Muscle layer of duodenum (tissue), 2 donors: ENCODE results near the gene LRGUK.

Source experiments
- H3K27ac ChIP-seq: one replicate; pipeline ENCODE4 v1.7.0; 2013; ENCODE audit warnings: mild to moderate bottlenecking, low read length
- H3K27me3 ChIP-seq: one replicate; pipeline ENCODE4 v1.7.0; 2013; ENCODE audit warnings: low read depth, mild to moderate bottlenecking, control low read depth, low read length
- H3K36me3 ChIP-seq, 2 donors: one replicate each; pipeline ENCODE4 v1.7.0; 2013; ENCODE audit warnings: low read length in 2 of 2, control low read depth in 1 of 2, mild to moderate bottlenecking in 1 of 2; ENCODE audit not compliant: insufficient read depth in 2 of 2, control insufficient read depth in 1 of 2
- H3K4me1 ChIP-seq, 2 donors: one replicate each; pipeline ENCODE4 v1.7.0; 2013; ENCODE audit warnings: low read length in 2 of 2, mild to moderate bottlenecking in 2 of 2, control low read depth in 1 of 2, moderate library complexity in 1 of 2; ENCODE audit not compliant: insufficient read depth in 2 of 2, control insufficient read depth in 1 of 2
- H3K4me3 ChIP-seq, 2 donors: one replicate each; pipeline ENCODE4 v1.7.0; 2013; ENCODE audit warnings: low read length in 2 of 2, low read depth in 1 of 2, mild to moderate bottlenecking in 1 of 2
- H3K9me3 ChIP-seq, 2 donors: one replicate each; pipeline ENCODE4 v1.7.0; 2013; ENCODE audit warnings: low read length in 2 of 2, control low read depth in 1 of 2, mild to moderate bottlenecking in 1 of 2; ENCODE audit not compliant: control insufficient read depth in 1 of 2
- donor health status: healthy.

The LRGUK gene

DNA sequence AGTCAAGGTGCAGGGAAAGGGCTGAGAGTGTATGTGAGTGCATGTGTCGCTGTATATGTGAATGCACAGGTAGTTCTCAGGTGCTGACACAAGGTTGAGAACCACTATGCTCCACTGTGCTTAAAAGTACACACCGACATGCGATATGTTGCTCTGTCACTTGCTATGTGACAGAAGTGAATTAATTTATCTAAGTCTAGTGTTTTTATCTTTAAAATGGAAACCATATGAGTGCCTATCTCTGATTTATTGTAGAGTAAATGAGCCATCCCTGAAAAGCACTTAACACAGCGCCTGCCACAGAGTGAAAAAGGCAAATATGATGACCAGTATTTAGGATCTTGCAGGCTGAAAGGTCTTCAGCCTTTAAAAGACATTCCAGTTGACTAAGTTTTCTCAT, 184.7 kb downstream of the LRGUK start:
- Histone ChIP-seq H3K4me3 (no peak overlapping the region), H3K36me3 (peaks cover 3 to 7% of the 10 kb centered on the region in 2 donors), H3K27ac (no peak overlapping the region)

DNA sequence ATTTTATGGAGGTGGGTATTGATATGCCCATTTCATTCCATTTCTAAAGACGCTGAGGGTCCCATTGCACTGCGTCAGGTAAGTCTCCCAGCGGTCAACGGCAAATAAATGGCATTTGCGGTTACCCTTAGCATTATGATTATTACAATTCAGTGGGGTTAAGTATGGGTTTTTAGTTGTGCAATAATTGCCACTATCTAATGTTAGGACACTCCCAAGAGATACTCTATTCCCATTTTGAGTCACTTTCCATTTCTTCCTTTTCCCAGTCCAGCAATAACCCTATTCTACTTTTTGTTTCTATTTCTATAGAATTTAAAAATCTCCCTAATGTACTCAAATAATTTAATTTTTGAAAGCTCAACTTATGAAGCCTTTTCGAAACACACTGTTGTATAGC, 185.6 kb downstream of the LRGUK start:
- peaks cover 0 to 10% of the 10 kb centered on the region in 2 donors for H3K4me1 ChIP-seq
- no peak overlapping the region for H3K27ac ChIP-seq
- H3K4me3 ChIP-seq = no peak overlapping the region
- H3K36me3 ChIP-seq = peaks cover 0 to 7% of the 10 kb centered on the region in 2 donors
- H3K9me3 ChIP-seq = no peaks in the 10 kb centered on the region
- H3K27me3 ChIP-seq = no peaks in the 10 kb centered on the region

More for the DNA sequence above, 184.7 kb downstream of the LRGUK start:
- Histone ChIP-seq H3K27me3 (no peaks in the 10 kb centered on the region), H3K9me3 (no peaks in the 10 kb centered on the region), H3K4me1 (peaks cover 0 to 10% of the 10 kb centered on the region in 2 donors)

DNA sequence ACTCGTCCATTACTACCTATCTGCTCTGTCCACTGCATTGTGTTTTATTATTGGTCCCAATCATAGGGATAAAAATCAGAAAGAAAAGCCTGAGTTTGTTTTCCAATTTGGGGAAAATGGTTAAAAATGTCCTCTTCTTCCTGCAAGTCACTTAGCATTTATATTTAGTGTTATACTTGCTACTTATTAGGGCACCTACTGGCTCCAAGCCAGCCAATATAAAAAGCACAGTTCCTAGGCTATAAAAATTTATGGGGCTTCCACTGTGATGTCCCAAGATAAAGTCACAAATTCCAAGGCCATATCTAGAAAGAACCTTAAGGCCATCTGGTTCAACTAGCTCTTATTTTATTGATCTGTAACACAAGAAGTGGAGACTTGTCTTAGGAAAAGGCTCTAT, 186.4 kb downstream of the LRGUK start:
- Histone ChIP-seq H3K4me3 (no peak overlapping the region), H3K36me3 (peaks cover 0 to 7% of the 10 kb centered on the region in 2 donors), H3K4me1 (peaks cover 0 to 10% of the 10 kb centered on the region in 2 donors), H3K27ac (no peak overlapping the region), H3K27me3 (no peaks in the 10 kb centered on the region), H3K9me3 (no peaks in the 10 kb centered on the region)
